ENCODE data around the gene GPR75. TPM values are rescaled to one million over a fixed set of nuclear protein-coding genes. Genes with fewer than 3 reads are reported as not detected.
"Not testable (repeated sequence)": the region's sequence is repeated elsewhere in the genome, so short reads cannot be mapped to it uniquely, and the experiment has no call there.

GPR75 gene
- total RNA-seq, 6 experiments from 2014 or later: 1.1 to 3.3 (median 1.4) TPM

- H3K27me3 ChIP-seq; ATAC-seq; intact Hi-C loops (cut with DNase I); H3K36me3 ChIP-seq; H3K27ac ChIP-seq; DNase-seq; H3K9me3 ChIP-seq; H3K4me3 ChIP-seq: not testable (repeated sequence)
- TF ChIP-seq CTCF (IDR thresholded peaks at IDR 0.05): peak in 3 of 4 donors; percentile 10 to 41 (median 24)
- 91% methylated on average over 9 of the region's 9 CpGs for WGBS (ENCODE audit: insufficient coverage, low coverage, low lambda C conversion rate, missing lambda C conversion rate)
- H3K4me1 ChIP-seq: peaks cover 0 to 35% (median 12%) of the 10 kb centered on the region in 4 donors
Measured at GRCh38 chr2:53823639-53824038, 36.1 kb downstream of the GPR75 start.

- ATAC-seq: no peak
- no peak overlapping the region for H3K4me3 ChIP-seq
- 62% methylated on average over 4 of the region's 6 CpGs for WGBS (ENCODE audit: insufficient coverage, low coverage, low lambda C conversion rate, missing lambda C conversion rate)
Measured at GRCh38 chr2:53821810-53822209, 38.0 kb downstream of the GPR75 start.

GRCh38 chr2:53820711-53821110 lies 39.1 kb downstream of the GPR75 start:
- no peak for ATAC-seq
- H3K4me3 ChIP-seq: no peak overlapping the region

More at GRCh38 chr2:53821810-53822209, 38.0 kb downstream of the GPR75 start:
- Histone ChIP-seq H3K27ac (no peak overlapping the region), H3K27me3 (no peaks in the 10 kb centered on the region), H3K9me3 (no peaks in the 10 kb centered on the region), H3K4me1 (peaks cover 0 to 30% (median 8%) of the 10 kb centered on the region in 4 donors), H3K36me3 (peaks cover 0 to 5% (median 2%) of the 10 kb centered on the region in 4 donors)
- intact Hi-C loops (cut with DNase I): no loop called here
- no peak for DNase-seq
- TF ChIP-seq CTCF (IDR thresholded peaks at IDR 0.05) (no peak), POLR2A (IDR thresholded peaks at IDR 0.05) (no peak)

GRCh38 chr2:53820048-53820447 lies 39.7 kb downstream of the GPR75 start:
- H3K4me3 ChIP-seq: no peak overlapping the region
- WGBS (ENCODE audit: insufficient coverage, low coverage, low lambda C conversion rate, missing lambda C conversion rate): 86% methylated on average over 9 of the region's 9 CpGs
- peaks cover 0 to 5% (median 2%) of the 10 kb centered on the region in 4 donors for H3K36me3 ChIP-seq
- TF ChIP-seq CTCF (IDR thresholded peaks at IDR 0.05): no peak
- no peak for TF ChIP-seq POLR2A (IDR thresholded peaks at IDR 0.05)
- DNase-seq (no peak), ATAC-seq (no peak)
- H3K9me3 ChIP-seq: no peaks in the 10 kb centered on the region
- peaks cover 0 to 16% (median 2%) of the 10 kb centered on the region in 4 donors for H3K4me1 ChIP-seq
- intact Hi-C loops (cut with DNase I): no loop called here
- no peak overlapping the region for H3K27ac ChIP-seq
- no peaks in the 10 kb centered on the region for H3K27me3 ChIP-seq

More at GRCh38 chr2:53820711-53821110, 39.1 kb downstream of the GPR75 start:
- Histone ChIP-seq H3K27me3 (no peaks in the 10 kb centered on the region), H3K36me3 (peaks cover 0 to 5% (median 2%) of the 10 kb centered on the region in 4 donors), H3K9me3 (no peaks in the 10 kb centered on the region), H3K4me1 (peaks cover 0 to 23% (median 6%) of the 10 kb centered on the region in 4 donors), H3K27ac (no peak overlapping the region)
- no peak for DNase-seq
- 82% methylated on average over 4 of the region's 4 CpGs for WGBS (ENCODE audit: insufficient coverage, low coverage, low lambda C conversion rate, missing lambda C conversion rate)
- no peak for TF ChIP-seq POLR2A (IDR thresholded peaks at IDR 0.05)
- TF ChIP-seq CTCF (IDR thresholded peaks at IDR 0.05): no peak
- intact Hi-C loops (cut with DNase I): no loop called here
